WTC11 (cell line): Measurements from ENCODE around the gene IFI27L2. TPM values are rescaled to one million over a fixed set of nuclear protein-coding genes. Genes with fewer than 3 reads are reported as not detected.

ENCODE experiments used
- ATAC-seq: fragments of 200-7000 bp; cut with Tn5 transposase; 2 replicates; pipeline ENCODE4 v1.10.0; 2021; ENCODE audit warnings: mild to moderate bottlenecking, moderate library complexity
- CTCF ChIA-PET: fragments of 300-600 bp; sonication (Branson Sonifier 250); formaldehyde crosslinking; loops from one replicate; lab custom pipeline; 2021; ENCODE audit warnings: antibody characterized with exemption; lab: Charles Lee
- POLR2A ChIA-PET: fragments of 350-600 bp; sonication (Branson Sonifier 250); formaldehyde crosslinking; loops from one replicate; lab custom pipeline; 2021; ENCODE audit warnings: antibody characterized with exemption; lab: Charles Lee
- DNase-seq: peaks from one replicate; pipeline ENCODE4 v3.0.0; 2021; ENCODE audit warnings: low spot score
- H3K27ac Mint-ChIP-seq: 2 replicates; pipeline ENCODE4 v1.8.0; 2021; ENCODE audit warnings: mixed read lengths
- H3K27me3 Mint-ChIP-seq: 2 replicates; pipeline ENCODE4 v1.8.0; 2021; ENCODE audit warnings: low read depth, mild to moderate bottlenecking, moderate library complexity, mixed read lengths
- H3K36me3 Mint-ChIP-seq: 2 replicates; pipeline ENCODE4 v1.8.0; 2021; ENCODE audit warnings: mixed read lengths
- H3K4me1 Mint-ChIP-seq: 2 replicates; pipeline ENCODE4 v1.8.0; 2022; ENCODE audit warnings: mixed read lengths
- H3K4me3 Mint-ChIP-seq: 2 replicates; pipeline ENCODE4 v1.8.0; 2021; ENCODE audit warnings: mild to moderate bottlenecking, moderate library complexity, mixed read lengths
- H3K9me3 Mint-ChIP-seq: 2 replicates; pipeline ENCODE4 v1.8.0; 2021; ENCODE audit warnings: mixed read lengths
- CBFB ChIP-seq: sonication (generic); formaldehyde crosslinking; IDR thresholded peaks from 2 replicates; pipeline ENCODE4 v1.8.1; 2022; ENCODE audit warnings: mild to moderate bottlenecking, low read depth, missing genetic modification reagents
- CREB1 ChIP-seq: sonication (generic); formaldehyde crosslinking; IDR thresholded peaks from 2 replicates; pipeline ENCODE4 v1.8.0; 2023; ENCODE audit warnings: mild to moderate bottlenecking, missing genetic modification reagents
- ESRRA ChIP-seq: sonication (generic); formaldehyde crosslinking; IDR thresholded peaks from 2 replicates; pipeline ENCODE4 v1.8.1; 2022; ENCODE audit warnings: mild to moderate bottlenecking, missing genetic modification reagents, borderline replicate concordance
- FOXP1 ChIP-seq: sonication (generic); formaldehyde crosslinking; IDR thresholded peaks from 2 replicates; pipeline ENCODE4 v1.8.0; 2022; ENCODE audit warnings: missing genetic modification reagents, mild to moderate bottlenecking, moderate library complexity, borderline replicate concordance
- GRHL2 ChIP-seq: fragments of 250-450 bp; sonication (Bioruptor Pico); IDR thresholded peaks from 2 replicates; pipeline ENCODE4 v1.8.0; 2022; ENCODE audit warnings: mild to moderate bottlenecking, moderate library complexity; ENCODE audit not compliant: insufficient replicate concordance, severe bottlenecking
- HMGA2 ChIP-seq: fragments of 250-450 bp; sonication (Bioruptor Pico); IDR thresholded peaks from 2 replicates; pipeline ENCODE4 v1.4.0; 2021; ENCODE audit warnings: mild to moderate bottlenecking, moderate library complexity
- NR2C2 ChIP-seq: sonication (generic); formaldehyde crosslinking; IDR thresholded peaks from 2 replicates; pipeline ENCODE4 v1.8.0; 2022; ENCODE audit warnings: mild to moderate bottlenecking, missing genetic modification reagents
- RORB ChIP-seq: fragments of 250-450 bp; sonication (Bioruptor Pico); IDR thresholded peaks from 2 replicates; pipeline ENCODE4 v1.9.0; 2021; ENCODE audit warnings: mild to moderate bottlenecking
- ZNF219 ChIP-seq: sonication (generic); formaldehyde crosslinking; IDR thresholded peaks from 2 replicates; pipeline ENCODE4 v1.8.0; 2023; ENCODE audit warnings: missing genetic modification reagents, mild to moderate bottlenecking, borderline replicate concordance
- ZNF263 ChIP-seq: sonication (generic); formaldehyde crosslinking; IDR thresholded peaks from 2 replicates; pipeline ENCODE4 v1.8.1; 2022; ENCODE audit warnings: low read depth, mild to moderate bottlenecking, moderate library complexity, missing genetic modification reagents
- ZNF317 ChIP-seq: sonication (generic); formaldehyde crosslinking; IDR thresholded peaks from 2 replicates; pipeline ENCODE4 v1.8.1; 2023; ENCODE audit warnings: low read depth, mild to moderate bottlenecking, moderate library complexity, missing genetic modification reagents, borderline replicate concordance
- ZNF416 ChIP-seq: fragments of 250-450 bp; sonication (Bioruptor Pico); IDR thresholded peaks from 2 replicates; pipeline ENCODE4 v1.9.0; 2021; ENCODE audit warnings: mild to moderate bottlenecking, inconsistent platforms
- ZNF671 ChIP-seq: fragments of 250-450 bp; sonication (Bioruptor Pico); IDR thresholded peaks from 2 replicates; pipeline ENCODE4 v1.8.0; 2021; ENCODE audit warnings: mild to moderate bottlenecking
- total RNA-seq: library from RNA; stranded (reverse); gene quantifications from 3 replicates; pipeline ENCODE4 v1.2.3, GENCODE V29; 2021
- TF ChIP-seq, protein P1 (sequence below): sonication (generic); formaldehyde crosslinking; IDR thresholded peaks from 2 replicates; pipeline ENCODE4 v1.8.1; 2022; ENCODE audit warnings: missing genetic modification reagents, borderline replicate concordance
- TF ChIP-seq, protein P2 (sequence below): fragments of 250-450 bp; sonication (Bioruptor Pico); IDR thresholded peaks from 2 replicates; pipeline ENCODE4 v1.9.0; 2021; ENCODE audit warnings: mild to moderate bottlenecking, borderline replicate concordance
- TF ChIP-seq, protein P3 (sequence below): fragments of 200-600 bp; IDR thresholded peaks from 2 replicates; pipeline ENCODE4 v1.8.0; 2022; ENCODE audit warnings: antibody characterized with exemption
- TF ChIP-seq, protein P4 (sequence below): sonication (generic); formaldehyde crosslinking; IDR thresholded peaks from 2 replicates; pipeline ENCODE4 v1.8.1; 2023; ENCODE audit warnings: mild to moderate bottlenecking, missing genetic modification reagents, moderate library complexity
- TF ChIP-seq, protein P5 (sequence below): sonication (generic); formaldehyde crosslinking; IDR thresholded peaks from 2 replicates; pipeline ENCODE4 v1.8.1; 2023; ENCODE audit warnings: mild to moderate bottlenecking, moderate library complexity, missing genetic modification reagents
- TF ChIP-seq, protein P6 (sequence below): sonication (generic); formaldehyde crosslinking; conservative IDR thresholded peaks from 2 replicates; pipeline ENCODE4 v1.8.1; 2023; ENCODE audit warnings: mild to moderate bottlenecking, low read depth, missing genetic modification reagents, moderate library complexity
- TF ChIP-seq, protein P7 (sequence below): fragments of 250-450 bp; sonication (Bioruptor Pico); IDR thresholded peaks from 2 replicates; pipeline ENCODE4 v1.8.0; 2021; ENCODE audit warnings: mild to moderate bottlenecking

The IFI27L2 gene
- total RNA-seq, 1 experiment from 2014 or later: 22.1 TPM

DNA sequence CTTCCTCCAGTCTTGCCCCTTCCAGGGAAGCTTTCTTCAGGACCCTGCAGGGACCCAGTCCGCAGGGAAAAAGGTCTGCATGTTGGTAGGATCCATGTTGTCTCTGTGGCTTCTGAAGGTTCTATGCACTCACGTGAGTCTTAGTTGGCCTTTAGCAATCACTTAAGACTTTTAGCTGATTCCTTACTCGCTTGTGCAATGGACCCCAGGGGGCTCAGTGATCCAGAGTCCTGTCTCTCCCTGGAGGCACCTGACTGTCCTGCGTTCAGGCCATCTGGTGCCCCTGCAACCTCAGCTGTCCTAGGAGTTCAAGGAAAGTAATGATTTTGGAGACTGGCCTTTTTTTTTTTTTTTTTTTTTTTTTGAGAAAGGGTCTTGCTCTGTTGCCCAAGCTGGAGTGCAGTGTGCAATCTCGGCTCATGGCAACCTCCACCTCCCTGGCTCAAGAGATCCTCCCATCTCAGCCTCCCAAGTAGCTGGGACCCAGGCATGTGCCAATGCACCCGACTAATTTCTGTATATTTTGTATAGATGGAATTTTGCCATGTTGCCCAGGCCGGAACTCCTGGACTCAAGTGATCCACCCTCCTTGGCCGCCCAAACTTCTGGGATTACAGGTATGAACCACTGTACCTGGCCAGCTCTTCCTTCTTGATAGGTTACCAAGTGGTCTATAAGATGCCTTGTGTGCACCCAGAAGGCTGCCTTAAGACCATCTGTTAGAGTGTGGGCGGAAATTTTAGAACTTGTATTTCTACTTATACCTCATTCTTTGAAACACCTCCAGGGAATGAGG is 4.6 kb downstream of the IFI27L2 start:
- peaks cover 10% of the 10 kb centered on the region for H3K9me3 Mint-ChIP-seq
- H3K4me3 Mint-ChIP-seq: no peak overlapping the region
- ChIA-PET CTCF (interaction anchor here (0.6 to 1.6 kb wide), 2 partner anchors 12 to 89 kb away, joined by 3 to 5 read pairs; no protein-coding TSS in a partner anchor), POLR2A (interaction anchor here (0.9 kb wide), 1 partner anchor 73 kb away, joined by 3 read pairs; no protein-coding TSS in a partner anchor)
- no peak overlapping the region for H3K27ac Mint-ChIP-seq
- TF ChIP-seq ESRRA (no peak), RORB (no peak), ZNF671 (no peak), ZNF263 (no peak)
- TF ChIP-seq, protein P1, sequence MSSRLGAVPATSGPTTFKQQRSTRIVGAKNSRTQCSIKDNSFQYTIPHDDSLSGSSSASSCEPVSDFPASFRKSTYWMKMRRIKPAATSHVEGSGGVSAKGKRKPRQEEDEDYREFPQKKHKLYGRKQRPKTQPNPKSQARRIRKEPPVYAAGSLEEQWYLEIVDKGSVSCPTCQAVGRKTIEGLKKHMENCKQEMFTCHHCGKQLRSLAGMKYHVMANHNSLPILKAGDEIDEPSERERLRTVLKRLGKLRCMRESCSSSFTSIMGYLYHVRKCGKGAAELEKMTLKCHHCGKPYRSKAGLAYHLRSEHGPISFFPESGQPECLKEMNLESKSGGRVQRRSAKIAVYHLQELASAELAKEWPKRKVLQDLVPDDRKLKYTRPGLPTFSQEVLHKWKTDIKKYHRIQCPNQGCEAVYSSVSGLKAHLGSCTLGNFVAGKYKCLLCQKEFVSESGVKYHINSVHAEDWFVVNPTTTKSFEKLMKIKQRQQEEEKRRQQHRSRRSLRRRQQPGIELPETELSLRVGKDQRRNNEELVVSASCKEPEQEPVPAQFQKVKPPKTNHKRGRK (CRISPR knock-in tag): no peak
- no peak for ATAC-seq
- H3K36me3 Mint-ChIP-seq: no peaks in the 10 kb centered on the region
- H3K4me1 Mint-ChIP-seq: peaks cover 7% of the 10 kb centered on the region
- peaks cover 18% of the 10 kb centered on the region for H3K27me3 Mint-ChIP-seq
- no peak for DNase-seq

DNA sequence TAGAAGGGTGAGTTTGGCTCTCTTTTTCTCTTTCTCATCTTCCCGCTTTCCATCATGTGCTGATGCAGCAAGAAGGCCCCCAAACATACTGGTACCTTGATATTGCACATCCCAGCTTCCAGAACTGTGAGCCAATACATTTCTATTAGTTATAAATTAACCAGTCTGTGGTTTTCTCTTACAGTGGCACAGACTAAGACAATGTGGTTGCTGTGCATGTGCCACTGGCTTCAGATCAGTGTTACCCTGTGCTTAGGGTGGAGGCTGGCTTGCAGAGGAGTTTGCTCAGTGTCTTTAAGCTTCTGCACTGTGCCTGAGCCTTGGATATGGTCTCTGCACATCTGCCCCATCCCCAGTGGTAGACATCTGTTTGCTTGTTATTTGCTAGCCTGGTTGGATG is 5.5 kb downstream of the IFI27L2 start:
- H3K9me3 Mint-ChIP-seq: peaks cover 14% of the 10 kb centered on the region
- ChIA-PET CTCF (no interaction called here), POLR2A (no interaction called here)
- no peak overlapping the region for H3K27ac Mint-ChIP-seq
- peaks cover 22% of the 10 kb centered on the region for H3K27me3 Mint-ChIP-seq
- peaks cover 5% of the 10 kb centered on the region for H3K4me1 Mint-ChIP-seq
- no peak overlapping the region for H3K4me3 Mint-ChIP-seq
- DNase-seq (no peak), ATAC-seq (no peak)
- no peaks in the 10 kb centered on the region for H3K36me3 Mint-ChIP-seq
- TF ChIP-seq CBFB (CRISPR knock-in tag) (no peak), ZNF219 (CRISPR knock-in tag) (no peak), RORB (no peak), ZNF416 (CRISPR knock-in tag) (no peak), ZNF317 (CRISPR knock-in tag) (no peak), HMGA2 (CRISPR knock-in tag) (no peak), GRHL2 (CRISPR knock-in tag) (no peak), CREB1 (no peak), NR2C2 (no peak), FOXP1 (no peak)
- TF ChIP-seq, protein P2, sequence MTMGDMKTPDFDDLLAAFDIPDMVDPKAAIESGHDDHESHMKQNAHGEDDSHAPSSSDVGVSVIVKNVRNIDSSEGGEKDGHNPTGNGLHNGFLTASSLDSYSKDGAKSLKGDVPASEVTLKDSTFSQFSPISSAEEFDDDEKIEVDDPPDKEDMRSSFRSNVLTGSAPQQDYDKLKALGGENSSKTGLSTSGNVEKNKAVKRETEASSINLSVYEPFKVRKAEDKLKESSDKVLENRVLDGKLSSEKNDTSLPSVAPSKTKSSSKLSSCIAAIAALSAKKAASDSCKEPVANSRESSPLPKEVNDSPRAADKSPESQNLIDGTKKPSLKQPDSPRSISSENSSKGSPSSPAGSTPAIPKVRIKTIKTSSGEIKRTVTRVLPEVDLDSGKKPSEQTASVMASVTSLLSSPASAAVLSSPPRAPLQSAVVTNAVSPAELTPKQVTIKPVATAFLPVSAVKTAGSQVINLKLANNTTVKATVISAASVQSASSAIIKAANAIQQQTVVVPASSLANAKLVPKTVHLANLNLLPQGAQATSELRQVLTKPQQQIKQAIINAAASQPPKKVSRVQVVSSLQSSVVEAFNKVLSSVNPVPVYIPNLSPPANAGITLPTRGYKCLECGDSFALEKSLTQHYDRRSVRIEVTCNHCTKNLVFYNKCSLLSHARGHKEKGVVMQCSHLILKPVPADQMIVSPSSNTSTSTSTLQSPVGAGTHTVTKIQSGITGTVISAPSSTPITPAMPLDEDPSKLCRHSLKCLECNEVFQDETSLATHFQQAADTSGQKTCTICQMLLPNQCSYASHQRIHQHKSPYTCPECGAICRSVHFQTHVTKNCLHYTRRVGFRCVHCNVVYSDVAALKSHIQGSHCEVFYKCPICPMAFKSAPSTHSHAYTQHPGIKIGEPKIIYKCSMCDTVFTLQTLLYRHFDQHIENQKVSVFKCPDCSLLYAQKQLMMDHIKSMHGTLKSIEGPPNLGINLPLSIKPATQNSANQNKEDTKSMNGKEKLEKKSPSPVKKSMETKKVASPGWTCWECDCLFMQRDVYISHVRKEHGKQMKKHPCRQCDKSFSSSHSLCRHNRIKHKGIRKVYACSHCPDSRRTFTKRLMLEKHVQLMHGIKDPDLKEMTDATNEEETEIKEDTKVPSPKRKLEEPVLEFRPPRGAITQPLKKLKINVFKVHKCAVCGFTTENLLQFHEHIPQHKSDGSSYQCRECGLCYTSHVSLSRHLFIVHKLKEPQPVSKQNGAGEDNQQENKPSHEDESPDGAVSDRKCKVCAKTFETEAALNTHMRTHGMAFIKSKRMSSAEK (CRISPR knock-in tag): no peak
- TF ChIP-seq, protein P3, sequence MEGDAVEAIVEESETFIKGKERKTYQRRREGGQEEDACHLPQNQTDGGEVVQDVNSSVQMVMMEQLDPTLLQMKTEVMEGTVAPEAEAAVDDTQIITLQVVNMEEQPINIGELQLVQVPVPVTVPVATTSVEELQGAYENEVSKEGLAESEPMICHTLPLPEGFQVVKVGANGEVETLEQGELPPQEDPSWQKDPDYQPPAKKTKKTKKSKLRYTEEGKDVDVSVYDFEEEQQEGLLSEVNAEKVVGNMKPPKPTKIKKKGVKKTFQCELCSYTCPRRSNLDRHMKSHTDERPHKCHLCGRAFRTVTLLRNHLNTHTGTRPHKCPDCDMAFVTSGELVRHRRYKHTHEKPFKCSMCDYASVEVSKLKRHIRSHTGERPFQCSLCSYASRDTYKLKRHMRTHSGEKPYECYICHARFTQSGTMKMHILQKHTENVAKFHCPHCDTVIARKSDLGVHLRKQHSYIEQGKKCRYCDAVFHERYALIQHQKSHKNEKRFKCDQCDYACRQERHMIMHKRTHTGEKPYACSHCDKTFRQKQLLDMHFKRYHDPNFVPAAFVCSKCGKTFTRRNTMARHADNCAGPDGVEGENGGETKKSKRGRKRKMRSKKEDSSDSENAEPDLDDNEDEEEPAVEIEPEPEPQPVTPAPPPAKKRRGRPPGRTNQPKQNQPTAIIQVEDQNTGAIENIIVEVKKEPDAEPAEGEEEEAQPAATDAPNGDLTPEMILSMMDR: no peak
- TF ChIP-seq, protein P4, sequence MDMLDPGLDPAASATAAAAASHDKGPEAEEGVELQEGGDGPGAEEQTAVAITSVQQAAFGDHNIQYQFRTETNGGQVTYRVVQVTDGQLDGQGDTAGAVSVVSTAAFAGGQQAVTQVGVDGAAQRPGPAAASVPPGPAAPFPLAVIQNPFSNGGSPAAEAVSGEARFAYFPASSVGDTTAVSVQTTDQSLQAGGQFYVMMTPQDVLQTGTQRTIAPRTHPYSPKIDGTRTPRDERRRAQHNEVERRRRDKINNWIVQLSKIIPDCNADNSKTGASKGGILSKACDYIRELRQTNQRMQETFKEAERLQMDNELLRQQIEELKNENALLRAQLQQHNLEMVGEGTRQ: no peak
- TF ChIP-seq, protein P5, sequence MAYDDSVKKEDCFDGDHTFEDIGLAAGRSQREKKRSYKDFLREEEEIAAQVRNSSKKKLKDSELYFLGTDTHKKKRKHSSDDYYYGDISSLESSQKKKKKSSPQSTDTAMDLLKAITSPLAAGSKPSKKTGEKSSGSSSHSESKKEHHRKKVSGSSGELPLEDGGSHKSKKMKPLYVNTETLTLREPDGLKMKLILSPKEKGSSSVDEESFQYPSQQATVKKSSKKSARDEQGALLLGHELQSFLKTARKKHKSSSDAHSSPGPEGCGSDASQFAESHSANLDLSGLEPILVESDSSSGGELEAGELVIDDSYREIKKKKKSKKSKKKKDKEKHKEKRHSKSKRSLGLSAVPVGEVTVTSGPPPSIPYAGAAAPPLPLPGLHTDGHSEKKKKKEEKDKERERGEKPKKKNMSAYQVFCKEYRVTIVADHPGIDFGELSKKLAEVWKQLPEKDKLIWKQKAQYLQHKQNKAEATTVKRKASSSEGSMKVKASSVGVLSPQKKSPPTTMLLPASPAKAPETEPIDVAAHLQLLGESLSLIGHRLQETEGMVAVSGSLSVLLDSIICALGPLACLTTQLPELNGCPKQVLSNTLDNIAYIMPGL: no peak
- TF ChIP-seq, protein P6, sequence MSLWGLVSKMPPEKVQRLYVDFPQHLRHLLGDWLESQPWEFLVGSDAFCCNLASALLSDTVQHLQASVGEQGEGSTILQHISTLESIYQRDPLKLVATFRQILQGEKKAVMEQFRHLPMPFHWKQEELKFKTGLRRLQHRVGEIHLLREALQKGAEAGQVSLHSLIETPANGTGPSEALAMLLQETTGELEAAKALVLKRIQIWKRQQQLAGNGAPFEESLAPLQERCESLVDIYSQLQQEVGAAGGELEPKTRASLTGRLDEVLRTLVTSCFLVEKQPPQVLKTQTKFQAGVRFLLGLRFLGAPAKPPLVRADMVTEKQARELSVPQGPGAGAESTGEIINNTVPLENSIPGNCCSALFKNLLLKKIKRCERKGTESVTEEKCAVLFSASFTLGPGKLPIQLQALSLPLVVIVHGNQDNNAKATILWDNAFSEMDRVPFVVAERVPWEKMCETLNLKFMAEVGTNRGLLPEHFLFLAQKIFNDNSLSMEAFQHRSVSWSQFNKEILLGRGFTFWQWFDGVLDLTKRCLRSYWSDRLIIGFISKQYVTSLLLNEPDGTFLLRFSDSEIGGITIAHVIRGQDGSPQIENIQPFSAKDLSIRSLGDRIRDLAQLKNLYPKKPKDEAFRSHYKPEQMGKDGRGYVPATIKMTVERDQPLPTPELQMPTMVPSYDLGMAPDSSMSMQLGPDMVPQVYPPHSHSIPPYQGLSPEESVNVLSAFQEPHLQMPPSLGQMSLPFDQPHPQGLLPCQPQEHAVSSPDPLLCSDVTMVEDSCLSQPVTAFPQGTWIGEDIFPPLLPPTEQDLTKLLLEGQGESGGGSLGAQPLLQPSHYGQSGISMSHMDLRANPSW (CRISPR knock-in tag): no peak
- TF ChIP-seq, protein P7, sequence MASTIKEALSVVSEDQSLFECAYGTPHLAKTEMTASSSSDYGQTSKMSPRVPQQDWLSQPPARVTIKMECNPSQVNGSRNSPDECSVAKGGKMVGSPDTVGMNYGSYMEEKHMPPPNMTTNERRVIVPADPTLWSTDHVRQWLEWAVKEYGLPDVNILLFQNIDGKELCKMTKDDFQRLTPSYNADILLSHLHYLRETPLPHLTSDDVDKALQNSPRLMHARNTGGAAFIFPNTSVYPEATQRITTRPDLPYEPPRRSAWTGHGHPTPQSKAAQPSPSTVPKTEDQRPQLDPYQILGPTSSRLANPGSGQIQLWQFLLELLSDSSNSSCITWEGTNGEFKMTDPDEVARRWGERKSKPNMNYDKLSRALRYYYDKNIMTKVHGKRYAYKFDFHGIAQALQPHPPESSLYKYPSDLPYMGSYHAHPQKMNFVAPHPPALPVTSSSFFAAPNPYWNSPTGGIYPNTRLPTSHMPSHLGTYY (CRISPR knock-in tag): no peak
